SU-DHL-6 (cell line): ENCODE data around the gene PMEPA1.

Experiments used
- H2AFZ ChIP-seq: fragments of 200-600 bp; sonication (generic); 2 replicates; pipeline ENCODE4 v1.6.1; 2014; ENCODE audit warnings: low read depth, mild to moderate bottlenecking, moderate library complexity, mixed read lengths, antibody characterized with exemption, low read length; ENCODE audit not compliant: severe bottlenecking
- H3F3A ChIP-seq: fragments of 200-600 bp; shearing (Covaris generic); 2 replicates; pipeline ENCODE4 v1.6.0; 2016; ENCODE audit warnings: antibody characterized with exemption, mild to moderate bottlenecking; ENCODE audit not compliant: insufficient read depth
- H3K27ac ChIP-seq: fragments of 200-600 bp; sonication (generic); 2 replicates; pipeline ENCODE4 v1.5.1; 2016; ENCODE audit warnings: low read depth, mild to moderate bottlenecking, low read length, moderate library complexity, mixed read lengths
- H3K27me3 ChIP-seq: fragments of 200-600 bp; sonication (generic), shearing (Covaris generic); 2 replicates; pipeline ENCODE4 v1.6.0; 2014; ENCODE audit warnings: mild to moderate bottlenecking, low read length
- H3K36me3 ChIP-seq: fragments of 200-600 bp; sonication (generic); 2 replicates; pipeline ENCODE4 v1.6.1; 2014; ENCODE audit warnings: mild to moderate bottlenecking, low read length, mixed read lengths
- H3K4me2 ChIP-seq: fragments of 300-600, 200-600 bp; shearing (Covaris generic), sonication (generic); 2 replicates; pipeline ENCODE4 v1.6.0; 2014; ENCODE audit warnings: low read length, low read depth, mild to moderate bottlenecking; ENCODE audit not compliant: poor library complexity, severe bottlenecking
- H3K4me3 ChIP-seq: fragments of 200-600 bp; sonication (generic); 2 replicates; pipeline ENCODE4 v1.5.1; 2014; ENCODE audit warnings: antibody characterized with exemption, low read length, mild to moderate bottlenecking, mixed read lengths; ENCODE audit not compliant: insufficient read depth, poor library complexity, severe bottlenecking
- H3K79me2 ChIP-seq: fragments of 200-600 bp; sonication (generic); 2 replicates; pipeline ENCODE4 v1.6.1; 2014; ENCODE audit warnings: mild to moderate bottlenecking, low read length, moderate library complexity; ENCODE audit not compliant: insufficient read depth
- H3K9ac ChIP-seq: fragments of 200-600 bp; sonication (generic); 2 replicates; pipeline ENCODE4 v1.7.0; 2014; ENCODE audit warnings: mild to moderate bottlenecking, low read length
- H3K9me2 ChIP-seq: fragments of 200-600 bp; sonication (generic); replicated peaks from 2 replicates; pipeline ENCODE4 v1.6.1; 2014; ENCODE audit warnings: low read length; ENCODE audit not compliant: insufficient read depth
- H3K9me3 ChIP-seq: fragments of 200-600 bp; sonication (generic); 2 replicates; pipeline ENCODE4 v1.6.1; 2014; ENCODE audit warnings: low read length, mixed read lengths; ENCODE audit not compliant: insufficient read depth
- H4K20me1 ChIP-seq: fragments of 200-600 bp; sonication (generic); 2 replicates; pipeline ENCODE4 v1.6.1; 2014; ENCODE audit warnings: low read depth, mild to moderate bottlenecking, antibody characterized with exemption, low read length, moderate library complexity, mixed read lengths
- CTCF ChIP-seq: fragments of 200-600 bp; sonication (generic); IDR thresholded peaks from one replicate; pipeline ENCODE4 v1.5.1; 2017; ENCODE audit warnings: antibody characterized with exemption, mild to moderate bottlenecking, low read length, moderate library complexity; ENCODE audit not compliant: insufficient read depth, poor library complexity, severe bottlenecking
- EZH2phosphoT487 ChIP-seq: fragments of 200-600 bp; sonication (generic), shearing (Covaris generic); conservative IDR thresholded peaks from 2 replicates; pipeline ENCODE4 v1.6.1; 2018; ENCODE audit warnings: mild to moderate bottlenecking, antibody characterized with exemption, low read length, moderate library complexity, mixed read lengths

The PMEPA1 gene

GRCh38 chr20:57677584-57677982, 32.2 kb downstream of the PMEPA1 start:
- Histone ChIP-seq H3K9ac (no peak overlapping the region), H3F3A (peaks cover 31% of the 10 kb centered on the region), H3K4me2 (no peak overlapping the region), H3K9me3 (no peaks in the 10 kb centered on the region), H3K27ac (no peak overlapping the region), H4K20me1 (no peaks in the 10 kb centered on the region), H2AFZ (no peak overlapping the region), H3K4me3 (no peak overlapping the region), H3K36me3 (no peaks in the 10 kb centered on the region), H3K9me2 (no peaks in the 10 kb centered on the region), H3K79me2 (no peaks in the 10 kb centered on the region), H3K27me3 (no peaks in the 10 kb centered on the region)
- TF ChIP-seq CTCF (no peak), EZH2phosphoT487 (no peak)

GRCh38 chr20:57676589-57677583, 32.9 kb downstream of the PMEPA1 start:
- H3K27ac ChIP-seq, result no peak overlapping the region
- H3K27me3 ChIP-seq, result no peaks in the 10 kb centered on the region
- H3K9ac ChIP-seq, result no peak overlapping the region
- no peak overlapping the region for H3K4me2 ChIP-seq
- TF ChIP-seq EZH2phosphoT487 (no peak), CTCF (no peak)
- no peaks in the 10 kb centered on the region for H3K9me2 ChIP-seq
- H4K20me1 ChIP-seq, result no peaks in the 10 kb centered on the region
- peaks cover 25% of the 10 kb centered on the region for H3F3A ChIP-seq
- no peak overlapping the region for H2AFZ ChIP-seq
- H3K36me3 ChIP-seq, result no peaks in the 10 kb centered on the region
- H3K79me2 ChIP-seq, result no peaks in the 10 kb centered on the region
- H3K4me3 ChIP-seq, result no peak overlapping the region
- H3K9me3 ChIP-seq, result no peaks in the 10 kb centered on the region

- peaks cover 16% of the 10 kb centered on the region for H3F3A ChIP-seq
These were observed 34.0 kb downstream of the PMEPA1 start for GRCh38 chr20:57675773-57676172.

More at GRCh38 chr20:57675773-57676172, 34.0 kb downstream of the PMEPA1 start:
- H4K20me1 ChIP-seq, result no peaks in the 10 kb centered on the region
- H3K36me3 ChIP-seq, result no peaks in the 10 kb centered on the region
- H3K9me2 ChIP-seq, result no peaks in the 10 kb centered on the region
- no peak overlapping the region for H3K9ac ChIP-seq
- H3K27ac ChIP-seq, result no peak overlapping the region
- no peaks in the 10 kb centered on the region for H3K9me3 ChIP-seq
- no peaks in the 10 kb centered on the region for H3K79me2 ChIP-seq
- TF ChIP-seq CTCF (no peak), EZH2phosphoT487 (no peak)
- no peak overlapping the region for H2AFZ ChIP-seq
- no peak overlapping the region for H3K4me2 ChIP-seq
- no peak overlapping the region for H3K4me3 ChIP-seq
- H3K27me3 ChIP-seq, result no peaks in the 10 kb centered on the region
